GM18499 (cell line): ENCODE measurements around the gene FOXA2.

Experiments
- ATAC-seq: cut with Tn5 transposase; IDR thresholded peaks from one replicate; pipeline ENCODE4 v1.9.1; 2021; ENCODE audit warnings: moderate number of reproducible peaks; ENCODE audit not compliant: insufficient read depth, unreplicated experiment

FOXA2 gene

GRCh38 chr20:22584922-22585785 is 782 bp upstream of the FOXA2 start:
- no peak for ATAC-seq

- no peak for ATAC-seq
Measured at GRCh38 chr20:22583773-22584521, 425 bp downstream of the FOXA2 start.

- no peak for ATAC-seq
Measured at GRCh38 chr20:22582964-22583772, 1.2 kb downstream of the FOXA2 start.

- ATAC-seq: no peak
Measured at GRCh38 chr20:22582386-22582963, 1.9 kb downstream of the FOXA2 start.

- no peak for ATAC-seq
Measured at GRCh38 chr20:22581437-22582385, 2.7 kb downstream of the FOXA2 start.

- no peak for ATAC-seq
Measured at GRCh38 chr20:22579711-22580697, 4.4 kb downstream of the FOXA2 start.

GRCh38 chr20:22579119-22579427 is 5.3 kb downstream of the FOXA2 start:
- ATAC-seq: no peak

GRCh38 chr20:22578221-22579118 is 5.9 kb downstream of the FOXA2 start:
- ATAC-seq: no peak

GRCh38 chr20:22577515-22578220 is 6.7 kb downstream of the FOXA2 start:
- ATAC-seq: no peak

GRCh38 chr20:22576733-22577514 is 7.4 kb downstream of the FOXA2 start:
- no peak for ATAC-seq

- no peak for ATAC-seq
Measured at GRCh38 chr20:22576273-22576672, 8.1 kb downstream of the FOXA2 start.

GRCh38 chr20:22575737-22576136 is 8.6 kb downstream of the FOXA2 start:
- no peak for ATAC-seq

GRCh38 chr20:22575087-22575721 is 9.2 kb downstream of the FOXA2 start:
- ATAC-seq: no peak

GRCh38 chr20:22574545-22575086 is 9.8 kb downstream of the FOXA2 start:
- no peak for ATAC-seq

- ATAC-seq: no peak
Measured at GRCh38 chr20:22572491-22572890, 11.9 kb downstream of the FOXA2 start.
